Amygdala (tissue), 56 donors: ENCODE measurements around the gene IL1RAPL2.
"Not testable (repeated sequence)": the region's sequence is repeated elsewhere in the genome, so short reads cannot be mapped to it uniquely, and the experiment has no call there.

Experiments
- DNase-seq, 56 donors: peaks; one replicate each; lab custom pipeline; 2025; lab: John Stamatoyannopoulos, UW

IL1RAPL2 gene

DNA sequence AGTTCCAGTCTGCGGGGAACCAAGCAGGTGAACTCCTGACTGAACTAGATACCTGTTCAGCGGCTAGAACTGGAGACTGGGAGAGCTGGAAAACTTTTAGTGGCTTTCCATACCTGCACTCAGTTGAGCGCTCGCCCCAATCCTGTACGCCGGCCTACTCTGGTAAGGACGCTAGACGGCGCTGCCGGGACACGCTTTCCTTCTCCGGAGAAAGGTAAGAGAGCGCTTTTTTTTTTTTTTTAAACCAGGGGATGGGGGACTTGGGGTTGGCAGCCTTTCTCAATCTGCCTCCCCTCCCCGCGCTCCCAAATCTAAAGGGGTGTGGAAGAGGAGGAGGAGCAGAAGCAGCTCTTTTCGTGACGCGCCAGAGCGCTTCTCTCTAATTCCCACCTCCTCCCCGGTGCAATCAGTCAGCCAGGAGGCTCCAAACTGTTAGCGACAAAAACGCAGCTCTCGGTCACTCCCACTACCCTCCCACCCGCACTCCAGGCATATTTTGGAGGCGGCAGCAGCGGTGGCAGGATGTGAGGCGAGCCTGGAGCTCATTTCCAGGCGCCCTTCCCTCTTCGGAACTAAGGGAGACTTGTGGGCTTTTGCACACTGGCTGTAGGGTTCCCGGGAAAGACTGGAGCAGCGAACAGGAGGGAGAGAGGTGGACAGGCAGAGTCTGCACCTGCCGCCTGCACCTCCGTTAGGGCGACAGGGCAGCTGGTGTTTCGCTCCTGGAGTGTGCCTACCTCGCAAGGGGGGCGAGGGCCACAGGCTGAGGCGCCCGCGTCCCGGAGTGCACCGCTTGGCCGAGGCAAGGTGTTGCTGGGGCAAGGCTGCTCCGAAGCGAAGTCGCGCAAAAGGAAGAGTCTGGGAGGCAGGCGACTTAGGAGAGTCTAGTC is at the start of gene IL1RAPL2:
Gene IL1RAPL2 (plus strand): TSS at position 409 of the 890 bp plus-strand sequence.
- DNase-seq: peak in 15 of 56 donors; percentile 0 to 35 (median 7)

DNA sequence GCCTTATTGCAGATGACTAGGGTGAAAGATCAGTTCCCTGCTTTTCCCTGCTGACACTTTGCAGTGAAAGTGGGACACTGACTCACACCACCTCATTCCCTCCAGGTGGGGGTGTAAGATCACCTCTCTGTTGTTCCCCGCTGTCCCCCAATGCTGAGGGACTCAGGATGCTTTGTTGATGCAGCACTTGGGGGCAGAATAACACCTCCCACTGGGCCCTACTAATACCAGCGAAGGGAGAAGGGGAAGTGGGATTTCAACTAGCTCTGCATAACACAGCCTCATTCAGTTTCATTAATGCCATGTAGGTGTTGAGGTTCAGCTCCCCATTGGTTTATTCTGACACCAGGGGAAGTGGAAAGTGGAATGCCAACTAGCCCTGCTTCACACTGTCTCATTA is 43.6 kb upstream of the IL1RAPL2 start:
- DNase-seq: no peak

DNA sequence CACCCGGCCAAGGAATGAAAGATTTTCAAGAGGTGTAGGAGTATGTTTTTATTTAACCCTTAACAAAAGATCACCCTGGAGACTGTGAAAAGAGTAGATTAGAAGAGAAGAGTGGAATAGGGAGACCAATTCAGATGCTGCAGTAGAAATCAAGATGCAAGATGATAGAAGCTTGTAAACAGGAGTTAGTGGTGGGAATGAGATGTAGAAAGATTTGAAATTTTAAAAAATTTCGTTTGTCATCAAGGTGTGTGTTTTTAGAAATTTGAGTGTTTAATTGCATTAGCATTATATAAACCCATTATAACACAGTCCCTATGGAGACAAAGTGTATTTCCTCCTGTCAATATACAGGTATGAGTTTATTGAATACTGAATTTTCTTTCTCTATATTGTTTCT is 42.1 kb upstream of the IL1RAPL2 start:
- no peak for DNase-seq

DNA sequence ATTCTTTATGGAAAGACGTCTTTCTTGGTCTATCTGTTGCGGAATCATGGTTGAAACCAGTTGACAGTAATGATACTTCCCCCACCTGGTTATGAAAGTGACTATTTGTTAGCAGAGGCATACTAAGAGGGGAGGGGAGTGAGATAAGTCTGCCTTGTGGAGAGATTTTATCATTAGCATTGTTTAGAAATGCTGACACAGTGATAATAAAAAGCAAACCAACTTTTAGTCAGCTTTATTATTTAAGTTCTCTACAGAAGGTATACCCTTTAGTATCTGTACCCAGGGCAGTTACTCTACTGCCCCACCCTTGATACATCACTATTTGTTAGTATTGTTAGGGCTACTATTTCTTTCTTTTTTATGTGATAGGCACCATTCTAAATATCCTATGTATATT is 26.9 kb upstream of the IL1RAPL2 start:
- no peak for DNase-seq

DNA sequence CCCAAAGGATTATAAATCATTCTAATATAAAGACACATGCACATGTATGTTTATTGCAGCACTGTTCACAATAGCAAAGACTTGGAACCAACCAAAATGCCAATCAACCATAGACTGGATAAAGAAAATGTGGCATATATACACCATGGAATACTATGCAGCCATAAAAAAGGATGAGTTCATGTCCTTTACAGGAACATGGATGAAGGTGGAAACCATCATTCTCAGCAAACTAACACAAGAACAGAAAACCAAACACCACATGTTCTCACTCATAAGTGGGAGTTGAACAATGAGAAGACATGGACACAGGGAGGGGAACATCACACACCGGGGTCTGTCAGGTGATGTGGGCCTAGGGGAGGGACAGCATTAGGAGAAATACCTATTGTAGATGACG is 23.6 kb upstream of the IL1RAPL2 start:
- DNase-seq: not testable (repeated sequence)

DNA sequence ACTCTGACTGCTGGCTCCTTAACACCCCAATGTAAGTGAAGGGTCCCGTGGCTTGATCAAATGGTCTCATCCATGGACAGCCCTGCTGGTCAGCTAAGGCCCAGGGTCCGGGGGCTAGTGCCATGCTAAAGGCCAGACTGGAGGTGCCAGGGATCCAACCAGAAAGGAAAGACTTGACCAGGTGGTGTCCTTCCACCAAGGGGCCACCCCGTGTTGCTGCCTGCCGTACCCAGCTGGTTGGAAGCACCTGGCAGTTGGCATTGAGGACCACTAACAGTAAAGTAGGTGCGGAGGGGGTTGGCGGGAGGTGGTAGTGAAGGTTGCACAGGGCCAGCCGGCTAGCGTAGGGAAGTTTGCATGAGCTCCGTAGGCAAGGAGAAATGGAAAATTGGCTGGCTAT is 1.7 kb upstream of the IL1RAPL2 start:
- DNase-seq: no peak

DNA sequence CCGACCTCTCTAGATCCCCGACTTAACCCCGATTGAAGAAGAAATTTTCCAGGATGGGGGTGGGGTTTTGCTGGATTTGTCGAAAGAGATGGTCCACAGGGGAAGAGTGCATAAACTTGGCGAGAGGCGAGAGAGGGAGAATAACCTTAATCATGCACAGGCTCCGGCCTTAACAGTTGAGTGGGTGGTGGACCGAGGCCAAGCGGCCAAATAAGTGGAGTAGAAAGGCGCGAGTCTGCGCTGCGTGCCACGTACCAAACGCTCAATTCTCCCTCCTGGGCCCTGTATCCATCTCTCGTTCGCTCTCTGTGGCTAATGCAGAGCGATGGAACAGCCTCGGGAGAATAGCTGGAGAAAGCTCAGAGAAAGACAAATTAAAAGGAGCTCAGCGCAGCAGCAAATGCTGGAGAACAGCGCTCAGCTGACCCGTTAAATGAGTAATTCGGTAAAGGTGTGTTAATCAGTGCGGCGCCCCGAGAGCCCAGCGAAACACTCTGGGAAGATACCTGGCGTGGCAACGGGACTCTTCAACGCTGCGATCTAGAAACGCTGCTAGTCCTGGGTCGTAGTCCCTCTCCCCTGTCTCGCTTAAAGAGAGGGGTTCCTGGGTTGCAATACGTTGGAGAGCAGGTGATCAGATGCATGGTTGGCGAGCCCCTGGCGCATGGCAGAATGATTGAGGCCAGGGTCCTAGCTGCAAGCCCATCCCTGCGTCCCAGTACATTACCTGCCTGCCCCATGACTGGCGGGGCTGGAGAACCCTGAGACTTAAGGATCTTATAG is 887 bp upstream of the IL1RAPL2 start:
- no peak for DNase-seq

DNA sequence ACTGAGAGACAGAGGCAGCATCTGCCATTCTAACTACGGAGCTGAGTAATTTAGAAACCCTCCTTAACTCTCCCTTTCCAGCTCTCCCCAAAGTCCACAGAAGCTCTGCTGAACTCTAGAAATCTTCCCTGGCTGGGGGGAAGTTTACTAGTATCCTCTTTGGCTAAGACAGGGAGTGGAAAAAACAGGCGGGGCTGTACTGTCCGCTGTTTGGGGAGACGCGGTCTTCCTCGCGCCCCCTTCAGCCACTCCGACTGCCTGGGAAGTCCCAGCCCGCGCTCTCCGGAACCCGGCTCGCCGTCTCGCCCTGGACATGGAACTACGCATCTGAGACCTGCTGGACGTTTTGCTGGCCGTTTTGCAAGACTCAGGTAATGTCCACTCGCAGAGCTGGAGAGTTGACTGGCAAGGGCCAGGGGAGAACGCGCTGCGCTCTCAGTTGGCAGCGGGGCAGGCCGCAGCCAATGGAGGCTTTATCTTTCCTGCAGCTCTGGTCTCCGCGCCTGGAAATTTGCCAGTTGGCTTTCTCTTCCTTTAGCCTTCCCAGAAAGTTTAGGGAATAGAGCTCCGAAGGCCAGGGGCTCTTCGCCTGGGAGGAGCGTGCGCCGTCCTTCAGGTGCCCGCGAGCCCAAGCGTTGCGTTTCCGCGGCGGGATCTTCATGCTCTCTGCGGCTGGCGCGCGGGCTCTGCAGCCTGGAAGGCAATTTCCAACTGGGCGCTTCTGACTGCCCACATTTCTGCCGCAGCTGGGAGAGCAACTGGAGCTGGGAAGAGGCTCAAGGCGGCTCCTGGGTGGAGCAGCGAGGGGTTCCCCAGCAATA is 892 bp downstream of the IL1RAPL2 start:
- peak in 1 of 56 donors; percentile 2 for DNase-seq

DNA sequence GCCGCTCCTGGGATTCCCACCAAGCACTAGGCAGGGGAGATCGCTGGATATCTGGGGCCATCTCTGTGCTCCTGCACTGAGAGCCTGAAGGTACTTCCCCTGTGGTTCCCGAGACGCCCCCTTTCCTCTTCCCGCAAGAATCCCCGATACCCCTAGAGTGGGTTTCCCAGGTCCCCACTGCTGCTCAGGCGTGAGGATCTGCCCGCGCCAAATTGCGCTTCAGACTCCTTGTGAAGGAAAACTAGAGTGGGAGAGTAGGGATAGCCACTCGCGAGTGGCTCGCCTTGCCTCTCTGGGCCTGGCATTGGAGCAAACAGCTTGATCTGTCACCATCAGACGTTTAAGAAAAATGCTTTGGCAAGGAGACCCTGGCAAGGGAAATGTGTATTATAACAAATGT is 1.5 kb downstream of the IL1RAPL2 start:
- DNase-seq: no peak

DNA sequence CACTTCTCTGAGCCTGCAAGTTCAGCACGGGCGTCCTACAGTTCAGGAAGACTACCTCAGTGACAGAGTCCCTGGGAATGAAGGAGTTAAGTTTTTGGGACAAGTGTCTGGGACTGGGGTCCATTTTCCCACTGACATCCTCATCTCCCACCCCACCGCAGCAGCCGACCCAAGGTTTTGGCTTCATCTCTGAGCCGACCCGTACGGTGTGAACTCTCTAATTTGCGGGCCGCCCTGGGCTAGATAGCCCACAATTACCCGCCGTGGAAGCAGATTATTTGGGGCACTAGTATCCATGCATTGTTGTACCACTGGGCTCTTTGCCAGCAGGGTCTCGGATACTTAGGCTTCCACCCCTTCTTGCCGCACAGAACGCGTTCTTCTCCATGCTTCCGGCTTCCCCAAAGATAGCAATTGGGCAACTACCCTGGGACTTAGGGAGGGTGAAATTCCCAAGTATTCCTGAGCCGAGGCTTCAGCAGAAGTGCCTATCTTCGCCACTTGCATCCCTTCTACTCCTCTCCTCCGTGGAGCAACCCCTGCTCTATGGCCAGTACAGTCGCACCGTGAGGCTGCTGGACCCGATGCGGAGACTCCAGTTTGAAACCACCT is 2.4 kb downstream of the IL1RAPL2 start:
- no peak for DNase-seq

DNA sequence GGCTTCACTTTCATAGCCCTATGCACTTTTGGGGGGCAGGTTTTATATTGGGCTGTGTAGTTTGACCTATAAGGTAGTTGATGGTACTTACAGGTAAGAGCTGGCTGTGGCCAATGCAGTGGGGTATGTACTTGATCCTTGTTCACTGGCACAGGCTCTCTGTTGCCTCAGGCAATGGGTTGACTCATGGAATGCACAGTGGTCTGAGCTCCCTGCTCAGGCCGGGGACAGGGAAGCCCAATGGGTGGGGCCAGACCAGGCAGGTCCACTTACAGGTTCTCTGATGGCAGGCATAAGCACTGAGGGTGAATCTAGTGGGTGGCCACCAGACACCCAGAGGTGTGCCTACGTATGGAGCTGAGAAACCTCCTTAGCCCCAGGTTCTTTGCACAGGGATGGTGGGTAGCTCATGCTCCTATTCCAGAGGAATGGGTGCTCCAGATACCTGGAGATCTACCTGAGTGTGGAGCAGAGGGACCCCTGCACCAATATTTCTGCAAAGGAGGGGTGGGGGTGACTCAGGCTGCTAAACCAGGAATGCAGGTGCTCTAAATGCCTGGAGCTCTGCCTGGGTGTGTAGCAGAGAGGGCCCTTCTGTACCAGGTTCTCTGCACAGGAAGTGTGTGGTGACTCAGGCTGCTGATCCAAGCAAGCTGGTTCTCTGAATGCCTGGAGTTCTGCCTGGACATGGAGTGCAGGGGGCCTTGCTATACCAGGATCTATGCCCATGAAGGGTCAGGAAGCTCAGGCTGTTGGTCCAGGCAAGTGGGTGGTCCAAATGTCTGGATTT is 52.3 kb downstream of the IL1RAPL2 start:
- no peak for DNase-seq

DNA sequence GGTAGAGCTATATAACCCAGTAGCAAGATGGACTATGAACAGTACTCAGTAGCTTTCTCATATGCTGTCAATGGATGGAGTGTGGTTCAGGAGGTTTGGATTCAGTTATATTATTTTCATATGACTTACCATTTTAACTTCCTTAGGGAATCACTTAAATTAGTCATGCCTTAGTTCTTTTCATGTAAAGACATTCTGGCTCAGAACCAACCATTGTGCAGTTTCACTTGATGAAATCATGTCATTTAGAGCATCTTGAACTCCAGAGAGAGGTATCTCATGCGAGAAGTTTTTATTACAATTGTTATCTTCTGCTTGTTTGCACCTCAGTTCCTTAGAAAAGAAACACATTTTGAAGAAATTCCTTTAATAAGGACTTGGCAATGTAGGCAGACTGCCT is 55.8 kb downstream of the IL1RAPL2 start:
- DNase-seq: no peak

DNA sequence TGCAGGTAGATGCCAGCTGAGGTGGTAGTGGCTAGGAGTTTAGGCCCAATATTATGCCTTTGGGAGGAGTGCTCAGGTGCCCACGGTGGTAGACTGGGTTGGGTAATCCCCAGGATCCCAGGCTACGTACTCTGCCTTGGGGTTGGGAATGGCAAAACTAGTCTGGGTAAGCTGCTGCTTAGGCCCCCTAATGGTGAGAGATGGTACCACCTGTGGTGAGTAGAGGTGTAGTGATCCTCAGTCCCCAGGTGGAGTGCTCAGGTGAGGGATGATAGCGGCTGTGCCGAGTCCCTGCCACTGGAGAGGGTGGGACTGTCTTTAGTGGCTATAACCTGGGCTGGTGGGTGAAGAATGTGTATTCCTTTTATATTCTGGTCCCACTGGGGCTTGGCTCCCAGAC is 75.2 kb downstream of the IL1RAPL2 start:
- DNase-seq: no peak

DNA sequence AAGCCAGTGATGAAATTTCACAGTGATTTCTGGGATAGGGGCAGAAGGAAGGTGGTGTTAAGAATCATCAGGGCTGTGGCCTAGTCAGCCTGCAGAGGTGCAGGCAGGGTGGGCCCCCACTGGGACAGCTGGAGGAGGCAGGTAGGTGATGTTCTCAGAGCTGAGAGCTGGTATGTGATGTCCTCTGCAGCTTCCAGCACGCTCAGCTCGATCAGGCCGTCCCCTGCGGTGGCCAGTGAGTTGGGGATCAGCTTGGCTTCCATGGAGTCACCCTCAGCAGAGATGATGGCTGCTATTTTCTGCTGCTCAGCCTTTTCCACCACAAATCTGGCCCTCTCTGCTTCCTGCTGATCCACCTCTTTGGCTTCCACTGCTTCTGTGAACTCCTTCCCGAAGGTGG is 81.1 kb downstream of the IL1RAPL2 start:
- DNase-seq: no peak

DNA sequence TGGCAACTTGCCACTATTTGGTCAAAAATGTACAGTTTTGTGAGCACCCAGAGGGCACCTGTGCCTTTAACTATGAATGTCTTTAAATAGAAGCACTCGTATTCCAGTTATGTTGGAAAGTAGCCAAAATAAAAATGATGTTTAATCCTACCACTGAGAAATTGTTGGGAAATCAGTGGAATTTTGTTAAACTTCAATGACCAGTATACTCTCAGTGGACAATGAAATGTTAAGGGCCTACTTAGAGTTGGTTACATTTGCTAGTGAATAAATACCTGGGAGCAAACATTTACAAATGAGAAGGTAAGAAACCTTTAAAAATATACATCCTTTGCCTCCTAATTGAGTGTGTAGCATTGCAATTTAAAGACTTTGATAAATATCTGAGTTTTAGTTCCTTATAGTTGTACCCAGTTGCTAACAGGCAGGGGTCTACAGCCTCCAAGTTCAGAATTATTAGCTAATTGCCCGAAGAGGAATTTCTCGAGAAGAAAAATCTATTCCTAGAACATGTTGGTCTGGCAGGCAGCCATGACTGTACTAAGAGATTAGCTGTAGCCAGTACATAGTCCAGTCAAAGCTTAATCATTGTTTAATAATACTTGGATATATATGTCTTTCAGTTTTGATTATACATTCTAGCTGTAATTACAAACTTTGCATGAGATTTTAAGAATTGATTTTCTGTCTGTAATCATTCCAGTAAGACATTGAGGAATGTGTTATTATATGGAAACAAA is 93.2 kb downstream of the IL1RAPL2 start:
- DNase-seq: no peak

DNA sequence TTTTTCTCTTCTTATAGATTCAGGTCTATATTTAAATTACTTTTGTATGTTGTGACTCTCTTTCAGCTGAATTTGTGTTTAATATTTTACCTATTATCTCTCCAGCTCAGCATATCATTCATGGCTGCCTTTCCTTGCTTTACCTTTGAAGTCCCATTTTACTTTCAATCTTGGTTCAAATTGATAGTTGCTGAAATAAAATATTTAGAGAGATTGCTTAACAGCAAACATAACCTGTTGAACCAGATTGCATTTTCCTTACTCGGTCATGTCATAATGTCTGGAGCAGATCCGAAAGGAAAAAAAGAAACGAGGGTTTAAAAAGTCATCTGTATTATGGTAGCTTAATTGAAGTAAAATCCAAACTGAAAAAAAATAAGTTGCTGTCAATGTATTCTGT is 94.1 kb downstream of the IL1RAPL2 start:
- no peak for DNase-seq

DNA sequence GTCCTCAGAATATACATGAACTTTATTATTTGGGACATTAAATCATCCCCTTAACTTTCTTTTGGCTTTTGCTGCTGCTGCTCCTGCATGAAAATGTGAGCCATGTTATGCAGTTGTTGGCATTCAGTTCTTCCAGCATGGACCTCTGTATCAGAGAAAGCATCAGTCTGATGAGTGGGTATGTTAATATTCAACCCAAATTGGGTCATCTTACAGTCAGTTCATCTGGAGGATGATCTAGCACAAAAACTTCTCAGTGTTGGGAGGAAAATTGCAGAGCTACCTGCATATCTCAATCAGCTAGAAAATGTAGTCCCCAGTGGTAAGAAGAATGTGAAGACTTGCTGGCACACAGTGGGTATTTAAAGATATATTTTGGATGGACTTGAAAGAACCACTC is 96.7 kb downstream of the IL1RAPL2 start:
- no peak for DNase-seq

DNA sequence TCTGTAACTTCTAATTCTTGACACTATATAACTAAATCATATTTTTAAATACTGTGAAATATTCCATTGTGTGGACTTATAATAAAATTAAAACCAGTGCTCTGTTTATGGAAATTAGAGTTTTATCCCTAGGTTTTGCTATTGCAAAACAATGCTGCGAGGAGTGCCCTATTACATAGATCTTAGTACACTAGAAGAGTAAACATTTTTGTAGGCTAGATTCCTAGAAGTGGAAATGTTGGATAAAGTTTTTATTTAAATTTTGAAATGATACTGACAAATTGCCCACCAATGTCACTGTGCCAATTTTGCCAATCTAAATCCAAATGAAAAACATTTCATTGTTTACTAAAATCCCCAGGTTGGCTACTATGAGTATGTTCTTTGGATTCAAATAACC is 99.7 kb downstream of the IL1RAPL2 start:
- DNase-seq: no peak

DNA sequence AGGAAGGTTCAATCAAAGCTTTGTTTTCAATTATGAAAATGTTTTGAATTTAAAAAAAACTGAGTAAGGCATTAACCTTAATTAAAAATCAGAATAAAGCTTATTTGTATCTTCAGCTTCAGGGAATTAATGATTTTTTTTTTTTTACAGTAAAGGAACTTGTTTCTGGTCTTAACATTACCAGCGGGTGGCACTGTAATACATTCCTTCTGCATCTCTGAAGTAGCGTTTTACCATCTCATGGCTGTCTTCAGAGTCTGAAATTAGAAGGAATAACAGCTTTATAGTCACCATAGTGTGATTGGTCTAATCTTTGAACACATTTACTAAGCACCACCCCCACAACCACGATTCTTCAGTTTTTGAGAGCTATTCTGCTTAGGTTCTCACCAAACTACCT is 102.6 kb downstream of the IL1RAPL2 start:
- DNase-seq: no peak
